Putamen (tissue), 1 donor: ENCODE results near the gene RPS19.

ENCODE experiments used
- DNase-seq: peaks from one replicate; pipeline ENCODE4 v3.0.0-alpha.2; 2016; ENCODE audit warnings: low spot score

The RPS19 gene

GRCh38 chr19:41915021-41915775, 55.1 kb downstream of the RPS19 start:
- no peak for DNase-seq

GRCh38 chr19:41915776-41916414, 55.8 kb downstream of the RPS19 start:
- DNase-seq = no peak

GRCh38 chr19:41917676-41918075, 57.6 kb downstream of the RPS19 start:
- DNase-seq = no peak

GRCh38 chr19:41918095-41918494, 58.0 kb downstream of the RPS19 start:
- no peak for DNase-seq

- no peak for DNase-seq
These were observed 58.7 kb downstream of the RPS19 start for GRCh38 chr19:41918653-41919244.

- DNase-seq = no peak
These were observed 60.1 kb downstream of the RPS19 start for GRCh38 chr19:41919948-41920712.

GRCh38 chr19:41920882-41921576, 61.0 kb downstream of the RPS19 start:
- no peak for DNase-seq

GRCh38 chr19:41921577-41922576, 61.8 kb downstream of the RPS19 start:
- DNase-seq = no peak
